Hepatocyte (in vitro differentiated cells): ENCODE results near the gene AP2M1.

Source experiments
- CTCF ChIP-seq: fragments of 200-600 bp; sonication (generic); IDR thresholded peaks from 2 replicates; pipeline ENCODE4 v1.5.1; 2016; ENCODE audit warnings: antibody characterized with exemption, mild to moderate bottlenecking; ENCODE audit not compliant: poor library complexity
- EZH2phosphoT487 ChIP-seq: fragments of 200-600 bp; sonication (generic); IDR thresholded peaks from one replicate; pipeline ENCODE4 v1.6.1; 2018; ENCODE audit warnings: antibody characterized with exemption, mild to moderate bottlenecking, low read depth, moderate library complexity; ENCODE audit not compliant: unreplicated experiment, severe bottlenecking

GRCh38 chr3:184185461-184186183 is 11.0 kb downstream of the AP2M1 start:
- no peak for TF ChIP-seq CTCF
- no peak for TF ChIP-seq EZH2phosphoT487
